HL-60 (cell line): Measurements from ENCODE around the gene GFER.

Experiments used
- SPI1 ChIP-seq: IDR thresholded peaks from 2 replicates; pipeline ENCODE4 v1.6.1; 2012; ENCODE audit warnings: low read depth, mild to moderate bottlenecking, borderline replicate concordance
- TF ChIP-seq, protein P1 (sequence below): IDR thresholded peaks from one replicate; pipeline ENCODE4 v1.5.1; 2011; ENCODE audit warnings: low read length, control low read depth, inconsistent platforms; ENCODE audit not compliant: insufficient read depth

DNA sequence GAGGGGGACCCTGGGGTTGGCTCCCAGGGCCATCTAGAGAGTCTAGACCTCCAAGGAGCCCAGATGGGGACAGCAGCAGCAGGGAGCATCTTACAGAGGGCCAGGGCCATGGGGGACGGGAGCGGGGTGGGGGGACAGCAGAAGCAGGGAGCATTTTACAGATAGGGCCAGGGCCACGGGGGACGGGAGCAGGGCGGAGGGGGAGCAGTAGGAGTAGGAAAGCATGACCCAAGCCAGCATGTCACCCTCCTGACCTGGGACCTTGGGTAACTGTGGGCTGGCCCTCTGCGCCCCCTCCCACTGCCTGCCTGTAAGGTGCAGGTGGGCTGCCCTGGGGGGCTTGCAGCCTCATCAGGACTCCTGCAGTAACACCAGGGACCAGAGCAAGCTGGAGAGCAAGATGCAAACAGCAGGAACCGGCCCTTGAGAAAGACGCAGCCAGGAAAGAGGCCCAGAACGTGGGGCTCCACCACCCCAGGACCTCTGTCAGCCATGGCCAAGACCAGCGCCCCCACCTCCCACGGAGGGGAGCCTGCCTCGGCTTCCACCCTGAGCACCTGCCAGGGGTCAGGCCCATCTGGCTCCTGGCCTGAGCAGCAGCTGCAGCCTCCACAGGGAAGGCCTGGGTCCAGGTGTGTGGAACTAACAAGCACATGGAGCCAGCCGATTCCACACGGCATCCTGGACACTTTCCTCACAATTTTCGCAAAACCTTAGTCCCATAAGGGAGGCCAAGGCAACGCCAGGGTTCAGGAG lies 23.3 kb downstream of the GFER start:
- TF ChIP-seq, protein P1, sequence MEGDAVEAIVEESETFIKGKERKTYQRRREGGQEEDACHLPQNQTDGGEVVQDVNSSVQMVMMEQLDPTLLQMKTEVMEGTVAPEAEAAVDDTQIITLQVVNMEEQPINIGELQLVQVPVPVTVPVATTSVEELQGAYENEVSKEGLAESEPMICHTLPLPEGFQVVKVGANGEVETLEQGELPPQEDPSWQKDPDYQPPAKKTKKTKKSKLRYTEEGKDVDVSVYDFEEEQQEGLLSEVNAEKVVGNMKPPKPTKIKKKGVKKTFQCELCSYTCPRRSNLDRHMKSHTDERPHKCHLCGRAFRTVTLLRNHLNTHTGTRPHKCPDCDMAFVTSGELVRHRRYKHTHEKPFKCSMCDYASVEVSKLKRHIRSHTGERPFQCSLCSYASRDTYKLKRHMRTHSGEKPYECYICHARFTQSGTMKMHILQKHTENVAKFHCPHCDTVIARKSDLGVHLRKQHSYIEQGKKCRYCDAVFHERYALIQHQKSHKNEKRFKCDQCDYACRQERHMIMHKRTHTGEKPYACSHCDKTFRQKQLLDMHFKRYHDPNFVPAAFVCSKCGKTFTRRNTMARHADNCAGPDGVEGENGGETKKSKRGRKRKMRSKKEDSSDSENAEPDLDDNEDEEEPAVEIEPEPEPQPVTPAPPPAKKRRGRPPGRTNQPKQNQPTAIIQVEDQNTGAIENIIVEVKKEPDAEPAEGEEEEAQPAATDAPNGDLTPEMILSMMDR: no peak
- no peak for TF ChIP-seq SPI1
